ENCODE results near the gene GABBR1.

The GABBR1 gene

DNA sequence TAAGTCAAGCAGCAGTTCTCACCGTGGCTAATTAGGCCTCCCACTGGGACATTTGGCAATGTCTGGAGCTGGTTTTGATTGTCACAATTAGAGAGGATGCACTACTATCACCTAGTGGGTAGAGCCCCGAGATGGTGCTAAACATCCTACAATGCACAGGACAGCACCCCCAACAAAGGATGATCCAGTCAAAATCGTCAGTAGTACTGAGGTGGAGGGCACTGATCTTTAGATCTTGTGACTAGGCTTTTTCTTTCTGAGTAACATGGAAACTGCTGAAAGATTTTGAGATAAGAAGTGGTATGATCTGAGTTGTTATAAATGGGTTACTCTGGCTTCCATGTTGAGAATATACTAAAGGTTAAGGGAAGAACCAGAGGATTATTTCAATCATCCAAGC is 85.4 kb downstream of the GABBR1 start:
- H3K4me1 Mint-ChIP-seq: no peaks in the 10 kb centered on the region
- H3K27ac Mint-ChIP-seq (ENCODE audit: low read depth): no peak overlapping the region
- H3K36me3 Mint-ChIP-seq (ENCODE audit: insufficient read depth): no peaks in the 10 kb centered on the region
- H3K9me3 Mint-ChIP-seq: no peaks in the 10 kb centered on the region
- DNase-seq (ENCODE audit: low spot score in 2 of 2): no peak
- peaks cover 76% of the 10 kb centered on the region for H3K27me3 Mint-ChIP-seq
- no peak overlapping the region for H3K4me3 Mint-ChIP-seq
- no peak for ATAC-seq (replicated peaks; ENCODE audit: extremely low read depth, poor library complexity, severe bottlenecking)

DNA sequence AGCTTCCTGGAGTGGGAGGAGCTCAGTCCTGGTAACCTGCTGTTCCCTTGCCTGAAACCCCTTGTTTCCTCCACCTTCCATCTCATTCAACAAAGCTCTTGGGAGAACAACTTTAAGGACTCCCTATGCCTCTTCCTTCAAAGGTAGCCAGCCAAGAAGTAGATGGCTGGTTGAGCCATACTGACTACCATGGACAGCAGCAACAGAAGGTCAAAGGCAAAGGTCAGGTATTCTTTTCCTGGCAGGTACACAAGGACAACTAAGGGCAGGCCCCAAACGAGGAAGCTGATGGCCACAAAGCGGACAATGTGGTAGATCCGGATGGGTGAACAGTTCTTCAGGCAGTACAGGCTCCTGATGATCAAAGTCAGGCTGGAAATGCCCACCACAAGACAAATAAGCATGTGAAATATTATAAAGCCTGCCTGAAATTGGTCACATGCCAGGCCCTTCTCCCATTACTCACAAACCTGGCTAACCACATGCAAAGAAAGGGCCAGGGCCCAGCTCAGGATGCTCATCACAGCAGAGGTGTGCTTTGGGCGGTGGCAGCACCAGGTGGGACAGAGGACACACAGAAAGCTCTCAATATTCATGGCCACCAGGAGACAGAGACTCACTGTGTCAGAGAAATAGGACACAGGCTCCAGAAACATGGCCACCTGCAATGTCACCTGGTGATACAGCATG is 95.1 kb downstream of the GABBR1 start:
- Mint-ChIP-seq H3K27ac (ENCODE audit: low read depth) (no peak overlapping the region), H3K4me1 (no peaks in the 10 kb centered on the region), H3K9me3 (no peaks in the 10 kb centered on the region), H3K4me3 (no peak overlapping the region), H3K36me3 (ENCODE audit: insufficient read depth) (no peaks in the 10 kb centered on the region), H3K27me3 (peaks cover 47% of the 10 kb centered on the region)
- no peak for ATAC-seq (replicated peaks; ENCODE audit: extremely low read depth, poor library complexity, severe bottlenecking)
- DNase-seq (ENCODE audit: low spot score in 2 of 2): no peak

GRCh38 chr6:29532320-29532951 is 100.5 kb downstream of the GABBR1 start:
- no peak for ATAC-seq (replicated peaks; ENCODE audit: extremely low read depth, poor library complexity, severe bottlenecking)

GRCh38 chr6:29531668-29532067 is 101.3 kb downstream of the GABBR1 start:
- Mint-ChIP-seq H3K36me3 (ENCODE audit: insufficient read depth) (no peaks in the 10 kb centered on the region), H3K9me3 (no peaks in the 10 kb centered on the region), H3K4me3 (no peak overlapping the region), H3K4me1 (no peaks in the 10 kb centered on the region), H3K27me3 (peaks cover 32% of the 10 kb centered on the region), H3K27ac (ENCODE audit: low read depth) (no peak overlapping the region)
- DNase-seq (ENCODE audit: low spot score in 2 of 2): no peak
- ATAC-seq (replicated peaks; ENCODE audit: extremely low read depth, poor library complexity, severe bottlenecking): no peak

More at GRCh38 chr6:29532320-29532951, 100.5 kb downstream of the GABBR1 start:
- Mint-ChIP-seq H3K4me1 (no peaks in the 10 kb centered on the region), H3K36me3 (ENCODE audit: insufficient read depth) (no peaks in the 10 kb centered on the region), H3K27ac (ENCODE audit: low read depth) (no peak overlapping the region), H3K27me3 (peaks cover 32% of the 10 kb centered on the region), H3K9me3 (no peaks in the 10 kb centered on the region), H3K4me3 (no peak overlapping the region)
- no peak for DNase-seq (ENCODE audit: low spot score in 2 of 2)

DNA sequence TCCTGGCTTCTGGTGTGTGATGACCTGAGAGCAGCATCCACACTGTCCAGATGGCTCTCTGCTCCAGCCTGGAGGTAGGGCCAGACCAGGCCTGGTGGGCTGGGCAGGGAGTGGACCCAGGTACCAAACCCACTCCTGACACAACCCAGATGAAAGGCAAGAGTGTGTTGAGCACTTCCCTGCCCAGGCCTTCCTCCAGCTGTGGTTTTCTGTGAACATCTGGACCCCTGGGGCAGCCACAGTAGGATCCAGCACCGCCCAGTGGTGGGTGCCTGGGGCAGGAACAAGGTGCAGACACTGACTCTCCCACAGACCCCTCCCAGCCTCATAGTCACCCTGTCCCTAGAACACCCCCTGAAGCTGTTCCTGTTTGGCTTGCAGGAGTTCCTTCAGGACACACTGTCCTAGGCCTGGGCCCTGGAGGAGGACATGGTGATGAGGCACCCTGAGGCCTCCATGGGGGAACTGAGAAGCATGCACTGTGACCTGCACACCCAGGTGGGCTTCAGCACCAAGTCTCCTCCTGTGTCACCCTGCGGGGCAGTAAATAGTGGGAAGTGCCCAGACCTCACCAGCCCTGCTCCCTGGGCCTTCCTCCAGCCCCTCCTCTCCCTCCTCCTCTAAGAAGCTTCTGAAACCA is 102.2 kb downstream of the GABBR1 start:
- ATAC-seq (replicated peaks; ENCODE audit: extremely low read depth, poor library complexity, severe bottlenecking) (no peak), DNase-seq (ENCODE audit: low spot score in 2 of 2) (no peak)
- Mint-ChIP-seq H3K9me3 (no peaks in the 10 kb centered on the region), H3K4me1 (no peaks in the 10 kb centered on the region), H3K27ac (ENCODE audit: low read depth) (no peak overlapping the region), H3K36me3 (ENCODE audit: insufficient read depth) (no peaks in the 10 kb centered on the region), H3K27me3 (peaks cover 40% of the 10 kb centered on the region), H3K4me3 (no peak overlapping the region)

DNA sequence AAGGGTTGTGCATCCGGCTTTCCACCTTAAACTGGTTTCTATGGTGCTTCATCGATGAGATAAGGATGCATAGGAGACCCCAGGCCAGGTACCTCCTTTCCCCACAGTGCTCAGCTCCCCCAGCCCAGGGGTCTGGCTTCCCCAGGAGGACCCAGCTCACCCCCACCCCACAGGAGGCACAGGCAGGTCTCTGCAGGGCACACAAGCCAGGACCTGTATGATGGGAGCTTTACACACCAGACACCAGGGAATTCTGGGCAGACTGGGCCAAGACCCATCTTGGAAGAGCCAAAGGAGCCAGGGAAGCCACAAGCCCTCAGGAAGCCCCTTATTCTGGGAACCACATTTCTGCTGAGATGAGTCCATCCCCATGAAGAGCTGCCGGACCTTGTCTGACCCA is 103.0 kb downstream of the GABBR1 start:
- no peaks in the 10 kb centered on the region for H3K4me1 Mint-ChIP-seq
- peak in 1 of 2 donors; percentile 5 for DNase-seq (ENCODE audit: low spot score in 2 of 2)
- H3K27ac Mint-ChIP-seq (ENCODE audit: low read depth): no peak overlapping the region
- ATAC-seq (replicated peaks; ENCODE audit: extremely low read depth, poor library complexity, severe bottlenecking): no peak
- no peak overlapping the region for H3K4me3 Mint-ChIP-seq
- peaks cover 48% of the 10 kb centered on the region for H3K27me3 Mint-ChIP-seq
- H3K36me3 Mint-ChIP-seq (ENCODE audit: insufficient read depth): no peaks in the 10 kb centered on the region
- H3K9me3 Mint-ChIP-seq: no peaks in the 10 kb centered on the region

DNA sequence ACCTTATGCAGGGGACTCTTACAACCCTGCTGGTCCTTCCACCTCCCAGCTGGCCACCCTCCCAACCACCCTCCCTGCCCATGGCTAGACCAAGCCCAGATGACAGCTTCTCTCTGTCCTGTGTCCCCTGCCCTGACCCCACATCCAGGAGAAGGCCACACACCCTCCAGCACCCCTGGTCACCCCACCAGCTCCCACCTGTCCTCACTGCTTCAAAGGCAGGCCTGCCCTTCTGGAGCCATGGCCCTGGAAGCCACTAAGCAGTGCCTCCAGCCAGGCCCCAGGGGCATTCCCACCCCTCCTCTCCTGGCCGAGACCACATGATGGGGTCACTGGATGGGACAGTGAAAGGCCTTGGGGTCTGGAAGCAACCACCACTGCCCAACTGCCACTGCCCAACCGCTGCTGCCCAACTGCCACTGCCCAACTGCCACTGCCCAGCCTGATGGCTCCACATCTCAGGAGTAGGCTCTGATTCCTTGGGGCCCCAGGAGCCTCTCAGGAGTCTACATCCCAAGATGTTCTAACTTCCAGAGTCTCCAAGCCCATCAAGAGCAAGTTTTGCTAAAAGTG is 103.9 kb downstream of the GABBR1 start:
- DNase-seq (ENCODE audit: low spot score in 2 of 2): peak in 1 of 2 donors; percentile 8
- Mint-ChIP-seq H3K4me1 (no peaks in the 10 kb centered on the region), H3K9me3 (no peaks in the 10 kb centered on the region), H3K4me3 (no peak overlapping the region), H3K27ac (ENCODE audit: low read depth) (no peak overlapping the region), H3K27me3 (peaks cover 50% of the 10 kb centered on the region), H3K36me3 (ENCODE audit: insufficient read depth) (no peaks in the 10 kb centered on the region)
- no peak for ATAC-seq (replicated peaks; ENCODE audit: extremely low read depth, poor library complexity, severe bottlenecking)

DNA sequence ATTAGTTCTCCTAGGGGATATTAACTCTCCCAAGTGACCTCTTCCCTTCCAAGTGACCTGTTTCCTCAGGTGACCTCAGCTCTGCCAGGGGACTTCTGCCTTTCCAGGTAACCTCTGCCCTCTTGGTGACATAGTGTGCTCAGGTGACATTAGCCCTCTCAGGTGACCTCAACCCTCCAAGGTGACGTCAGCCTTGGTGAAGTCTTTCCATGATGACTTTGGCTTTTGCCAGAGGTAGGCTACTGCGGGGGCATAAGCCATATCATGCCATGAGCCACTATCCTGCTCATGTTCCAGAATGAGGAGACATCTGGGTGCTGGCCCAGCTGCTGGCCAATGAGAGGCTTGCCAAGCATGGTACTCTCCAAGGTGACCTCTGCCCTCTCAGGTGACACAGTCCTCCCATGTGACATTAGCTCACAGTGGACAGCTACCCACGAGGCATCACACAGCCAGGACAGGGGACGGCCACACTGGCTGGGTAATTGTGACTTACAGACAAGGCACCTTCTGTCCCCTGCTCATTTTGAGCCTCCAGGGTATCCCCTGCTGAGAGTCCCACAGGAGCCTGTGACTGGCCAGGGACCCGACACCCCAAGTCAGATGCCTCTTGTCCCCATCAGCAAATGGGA is 104.6 kb downstream of the GABBR1 start:
- Mint-ChIP-seq H3K27ac (ENCODE audit: low read depth) (no peak overlapping the region), H3K36me3 (ENCODE audit: insufficient read depth) (no peaks in the 10 kb centered on the region), H3K9me3 (no peaks in the 10 kb centered on the region), H3K4me3 (no peak overlapping the region), H3K27me3 (peaks cover 55% of the 10 kb centered on the region), H3K4me1 (no peaks in the 10 kb centered on the region)
- DNase-seq (ENCODE audit: low spot score in 2 of 2) (peak in 1 of 2 donors; percentile 8), ATAC-seq (replicated peaks; ENCODE audit: extremely low read depth, poor library complexity, severe bottlenecking) (no peak)

DNA sequence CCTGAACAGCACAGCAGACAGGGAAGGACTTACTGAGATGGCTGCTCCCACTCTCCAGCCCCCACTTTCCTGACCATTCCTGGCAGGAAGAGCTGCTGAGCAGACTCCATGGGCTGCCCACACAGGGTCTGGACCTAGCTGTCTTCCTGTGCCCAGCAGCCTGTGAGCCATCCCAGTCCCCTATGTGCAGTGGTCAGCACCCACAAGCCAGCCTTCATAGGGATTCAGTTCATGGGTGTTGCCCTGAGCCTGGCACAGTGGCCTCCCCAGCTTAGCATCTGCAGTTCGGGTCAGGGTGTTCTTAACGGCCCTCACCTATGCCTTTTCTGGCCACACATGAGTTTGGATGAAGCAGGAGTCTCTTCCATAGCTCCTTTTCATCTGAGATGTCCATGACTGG is 105.4 kb downstream of the GABBR1 start:
- H3K4me3 Mint-ChIP-seq: no peak overlapping the region
- ATAC-seq (replicated peaks; ENCODE audit: extremely low read depth, poor library complexity, severe bottlenecking): no peak

GRCh38 chr6:29527126-29527525 is 105.9 kb downstream of the GABBR1 start:
- Mint-ChIP-seq H3K27ac (ENCODE audit: low read depth) (no peak overlapping the region), H3K4me1 (no peaks in the 10 kb centered on the region), H3K36me3 (ENCODE audit: insufficient read depth) (no peaks in the 10 kb centered on the region), H3K4me3 (no peak overlapping the region), H3K27me3 (peaks cover 66% of the 10 kb centered on the region), H3K9me3 (no peaks in the 10 kb centered on the region)
- DNase-seq (ENCODE audit: low spot score in 2 of 2) (no peak), ATAC-seq (replicated peaks; ENCODE audit: extremely low read depth, poor library complexity, severe bottlenecking) (no peak)

More for the DNA sequence above, 105.4 kb downstream of the GABBR1 start:
- peak in 1 of 2 donors; percentile 9 for DNase-seq (ENCODE audit: low spot score in 2 of 2)
- no peaks in the 10 kb centered on the region for H3K9me3 Mint-ChIP-seq
- no peaks in the 10 kb centered on the region for H3K4me1 Mint-ChIP-seq
- peaks cover 64% of the 10 kb centered on the region for H3K27me3 Mint-ChIP-seq
- no peaks in the 10 kb centered on the region for H3K36me3 Mint-ChIP-seq (ENCODE audit: insufficient read depth)
- H3K27ac Mint-ChIP-seq (ENCODE audit: low read depth): no peak overlapping the region

DNA sequence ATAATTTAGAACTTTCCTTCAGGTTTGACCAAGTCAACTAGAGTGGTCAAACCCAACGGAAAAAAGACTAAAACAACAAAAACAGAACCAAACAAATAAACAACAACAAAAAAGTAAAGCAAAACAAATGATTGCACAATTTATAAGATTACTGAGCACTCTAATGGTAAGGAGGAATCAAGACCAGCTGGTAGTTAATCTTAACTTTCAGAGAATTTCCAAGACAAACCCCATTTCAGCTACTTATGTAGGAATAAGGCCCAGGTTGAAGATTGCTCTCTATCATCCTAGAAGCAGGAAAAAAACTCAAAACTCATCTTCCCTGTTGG is 107.7 kb downstream of the GABBR1 start:
- Mint-ChIP-seq H3K4me3 (no peak overlapping the region), H3K9me3 (no peaks in the 10 kb centered on the region), H3K36me3 (ENCODE audit: insufficient read depth) (no peaks in the 10 kb centered on the region), H3K4me1 (no peaks in the 10 kb centered on the region), H3K27ac (ENCODE audit: low read depth) (no peak overlapping the region), H3K27me3 (peaks cover 71% of the 10 kb centered on the region)
- ATAC-seq (replicated peaks; ENCODE audit: extremely low read depth, poor library complexity, severe bottlenecking): no peak
- no peak for DNase-seq (ENCODE audit: low spot score in 2 of 2)

DNA sequence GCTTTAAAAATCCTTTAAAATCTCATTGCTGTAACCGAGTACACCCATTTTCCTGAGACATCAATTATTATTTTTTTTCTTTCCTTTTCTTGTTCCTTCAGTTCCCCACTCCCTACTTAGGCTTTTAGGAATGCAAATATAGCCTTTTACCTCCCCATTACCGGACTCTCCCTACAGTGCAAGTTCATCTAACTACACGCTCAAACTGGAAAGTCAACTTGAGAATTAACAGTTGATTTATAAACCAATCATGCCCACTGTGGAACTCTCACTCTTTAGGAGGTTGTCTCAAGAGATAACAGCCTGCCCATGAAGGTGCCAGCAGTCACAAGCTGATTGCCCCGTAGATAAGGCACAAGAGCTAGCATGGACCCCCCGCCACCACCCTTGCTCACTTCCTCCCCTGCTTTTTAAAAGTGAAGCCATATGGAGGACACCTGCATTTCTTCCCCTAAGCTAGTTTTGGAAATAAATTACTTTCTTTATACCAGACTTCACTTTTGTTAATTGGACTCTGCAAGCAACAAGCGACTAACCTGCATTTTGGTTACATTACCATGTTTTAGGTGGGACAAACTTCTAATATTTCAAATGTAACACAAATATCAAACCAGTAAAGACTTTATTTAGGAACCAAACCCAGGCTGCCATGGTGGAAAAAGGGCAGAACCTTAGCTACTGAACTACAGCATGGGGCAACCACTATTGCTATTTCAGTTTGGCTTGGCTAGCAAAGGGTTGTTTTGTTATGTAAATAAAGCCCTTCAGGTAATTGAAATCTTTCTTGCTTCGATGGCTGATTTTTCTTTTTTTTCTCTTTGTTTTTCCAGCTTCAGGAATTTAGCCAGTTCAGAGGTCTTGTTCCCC is 108.3 kb downstream of the GABBR1 start:
- Mint-ChIP-seq H3K4me1 (no peaks in the 10 kb centered on the region), H3K36me3 (ENCODE audit: insufficient read depth) (no peaks in the 10 kb centered on the region), H3K4me3 (no peak overlapping the region), H3K27ac (ENCODE audit: low read depth) (no peak overlapping the region), H3K27me3 (peaks cover 77% of the 10 kb centered on the region), H3K9me3 (no peaks in the 10 kb centered on the region)
- ATAC-seq (replicated peaks; ENCODE audit: extremely low read depth, poor library complexity, severe bottlenecking) (no peak), DNase-seq (ENCODE audit: low spot score in 2 of 2) (peak in 1 of 2 donors; percentile 6)
